ENCODE data around the gene MLLT6. TPM values are rescaled to one million over a fixed set of nuclear protein-coding genes. Genes with fewer than 3 reads are reported as not detected.
"Not testable (repeated sequence)": the region's sequence is repeated elsewhere in the genome, so short reads cannot be mapped to it uniquely, and the experiment has no call there.

The MLLT6 gene
- total RNA-seq, 4 donors from 2014 or later = 69.2 to 297 (median 190) TPM

- TF ChIP-seq POLR2A (IDR thresholded peaks at IDR 0.05) = no peak
- TF ChIP-seq CTCF (IDR thresholded peaks at IDR 0.05) = no peak
- H3K27ac ChIP-seq = peak overlapping the region in 2 of 4 donors; percentile 16 to 76
- H3K9me3 ChIP-seq = no peaks in the 10 kb centered on the region
- H3K4me3 ChIP-seq = no peak overlapping the region
- no peak for DNase-seq
- peaks cover 0 to 28% (median 0%) of the 10 kb centered on the region in 3 donors for H3K36me3 ChIP-seq
- H3K27me3 ChIP-seq = no peaks in the 10 kb centered on the region
- peaks cover 3 to 42% (median 20%) of the 10 kb centered on the region in 4 donors for H3K4me1 ChIP-seq
Observed at GRCh38 chr17:38725066-38725465, 20.0 kb downstream of the MLLT6 start.

- not testable (repeated sequence) for H3K4me3 ChIP-seq, H3K9me3 ChIP-seq, H3K27me3 ChIP-seq
- Histone ChIP-seq H3K27ac (peak overlapping the region in 3 of 4 donors; percentile 28 to 76 (median 34)), H3K4me1 (peaks cover 3 to 44% (median 26%) of the 10 kb centered on the region in 4 donors), H3K36me3 (peaks cover 0 to 18% (median 0%) of the 10 kb centered on the region in 3 donors)
- DNase-seq = peak in 2 of 3 donors; percentile 81 to 86
Observed at GRCh38 chr17:38726145-38726544, 21.1 kb downstream of the MLLT6 start.

DNA sequence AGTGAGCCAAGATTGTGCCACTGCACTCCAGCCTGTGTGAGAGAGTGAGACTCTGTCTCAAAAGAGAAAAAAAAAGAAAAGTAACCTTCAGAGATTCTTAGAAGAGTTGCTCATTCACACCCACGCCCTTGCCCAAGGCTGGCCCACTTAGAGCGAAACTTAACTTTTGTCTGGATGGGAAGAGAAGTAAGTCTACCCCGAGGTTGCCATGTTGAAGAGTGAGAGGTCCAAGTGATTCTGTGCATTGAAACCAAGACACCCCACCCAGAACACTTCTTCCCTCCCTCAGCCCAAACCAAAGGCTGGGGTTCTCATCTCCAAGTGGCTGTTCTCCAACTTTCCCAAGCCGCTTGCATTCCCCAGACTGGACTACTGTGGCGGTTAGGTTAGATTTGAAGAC, 22.7 kb downstream of the MLLT6 start:
- Histone ChIP-seq H3K27me3 (no peaks in the 10 kb centered on the region), H3K4me3 (no peak overlapping the region), H3K36me3 (peaks cover 0 to 2% (median 0%) of the 10 kb centered on the region in 3 donors), H3K9me3 (no peaks in the 10 kb centered on the region), H3K4me1 (peaks cover 5 to 60% (median 29%) of the 10 kb centered on the region in 4 donors), H3K27ac (peak overlapping the region in 2 of 4 donors; percentile 91 to 99)
- DNase-seq = no peak
- TF ChIP-seq POLR2A (IDR thresholded peaks at IDR 0.05) (no peak), CTCF (IDR thresholded peaks at IDR 0.05) (no peak)

DNA sequence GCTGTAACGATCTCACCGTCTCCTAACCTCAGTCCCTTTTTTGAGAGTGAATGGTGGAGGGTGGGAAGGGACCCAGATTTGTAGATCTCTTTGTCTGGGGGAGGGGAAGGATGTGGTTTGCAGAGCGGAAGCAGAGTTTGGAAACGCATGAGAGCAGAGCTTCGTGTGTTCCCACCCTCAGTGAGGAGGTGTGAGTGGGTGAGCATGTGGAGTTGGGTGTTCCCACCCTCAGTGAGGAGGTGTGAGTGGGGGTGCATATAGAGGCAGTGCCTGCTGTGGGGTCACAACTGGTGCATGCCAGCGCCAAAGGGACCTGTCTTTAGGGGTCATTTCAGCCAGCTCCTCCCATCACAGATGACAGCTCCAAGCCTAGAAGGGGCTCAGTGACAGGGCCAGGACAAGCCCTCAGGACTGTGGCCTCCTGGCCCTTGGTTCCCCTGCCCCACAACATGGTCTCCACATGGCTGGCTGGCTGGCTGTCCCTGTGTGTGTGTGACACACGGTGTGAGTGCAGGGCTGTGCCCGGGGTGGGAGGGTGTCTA, 23.3 kb downstream of the MLLT6 start:
- H3K27me3 ChIP-seq = no peaks in the 10 kb centered on the region
- H3K27ac ChIP-seq = peak overlapping the region; percentile 25 to 99 (median 62)
- peak in 2 of 3 donors; percentile 88 to 89 for DNase-seq
- no peak for TF ChIP-seq POLR2A (IDR thresholded peaks at IDR 0.05)
- no peak for TF ChIP-seq CTCF (IDR thresholded peaks at IDR 0.05)
- no peaks in the 10 kb centered on the region for H3K36me3 ChIP-seq
- no peaks in the 10 kb centered on the region for H3K9me3 ChIP-seq
- peaks cover 7 to 64% (median 29%) of the 10 kb centered on the region in 4 donors for H3K4me1 ChIP-seq
- H3K4me3 ChIP-seq = no peak overlapping the region

- Histone ChIP-seq H3K27ac (peak overlapping the region; percentile 76 to 99 (median 94)), H3K36me3 (no peaks in the 10 kb centered on the region), H3K4me3 (peak overlapping the region; percentile 78 to 96 (median 86)), H3K27me3 (no peaks in the 10 kb centered on the region), H3K9me3 (no peaks in the 10 kb centered on the region), H3K4me1 (peaks cover 12 to 69% (median 29%) of the 10 kb centered on the region in 4 donors)
- TF ChIP-seq POLR2A (IDR thresholded peaks at IDR 0.05) (no peak), CTCF (IDR thresholded peaks at IDR 0.05) (no peak)
- DNase-seq = no peak
Observed at GRCh38 chr17:38729368-38729885, 24.4 kb downstream of the MLLT6 start.

DNA sequence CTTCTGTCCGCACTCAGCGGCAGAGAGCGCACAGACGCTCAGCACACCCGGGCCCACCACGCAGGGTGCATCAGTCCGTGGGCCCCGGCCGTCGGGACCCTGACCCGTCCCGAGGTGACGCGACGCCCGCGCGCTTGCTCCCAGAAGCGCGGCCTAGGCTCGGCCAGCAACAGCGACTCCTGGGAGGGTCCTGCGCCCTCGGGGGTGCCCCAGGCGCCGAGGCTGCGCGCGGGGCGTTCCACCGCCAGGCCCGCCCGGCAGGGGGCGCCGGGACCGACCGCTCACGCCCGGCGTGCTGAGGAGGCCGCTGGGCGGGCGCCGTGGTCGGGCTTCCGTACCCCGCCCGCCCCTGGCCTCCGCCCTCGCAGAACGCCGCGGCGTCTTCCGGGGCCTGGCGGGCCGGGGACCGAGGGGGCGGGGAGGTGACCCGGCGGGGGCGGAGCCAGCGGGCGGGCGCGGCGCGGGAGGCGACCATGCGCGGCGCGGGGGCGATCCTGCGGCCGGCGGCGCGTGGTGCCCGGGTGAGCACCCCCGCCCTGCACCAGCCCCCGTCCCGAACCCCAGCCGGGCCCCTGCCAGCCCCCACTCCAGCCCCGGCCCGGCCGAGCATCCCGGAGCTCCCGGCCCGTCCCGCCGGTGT, 24.9 kb downstream of the MLLT6 start, which contains the start of gene CISD3:
Gene CISD3, plus strand, starts transcription at position 456 of the 640 bp plus-strand sequence. Its CDS starts 18 bp downstream, at position 474.
- Histone ChIP-seq H3K4me3 (peak within 1 kb of the TSS; percentile 78 to 96 (median 86)), H3K36me3 (no peaks in the 10 kb centered on the region), H3K27ac (peak within 1 kb of the TSS; percentile 91 to 99 (median 96)), H3K27me3 (no peaks in the 10 kb centered on the region), H3K4me1 (peaks cover 12 to 69% (median 30%) of the 10 kb centered on the region in 4 donors), H3K9me3 (no peaks in the 10 kb centered on the region)
- DNase-seq = peak; percentile 86 to 94 (median 94)
- TF ChIP-seq CTCF (IDR thresholded peaks at IDR 0.05) = peak; percentile 75 to 98 (median 94)
- peak in 1 of 2 donors; percentile 18 for TF ChIP-seq POLR2A (IDR thresholded peaks at IDR 0.05)
